SK-N-SH (cell line): ENCODE data around the gene RABEPK. TPM values are rescaled to one million over a fixed set of nuclear protein-coding genes. Genes with fewer than 3 reads are reported as not detected.
A peak's percentile ranks its signal among the peaks of the same experiment; 100 is the strongest.

Experiments
- CTCF ChIA-PET: fragments of 300-600, 350-600 bp; formaldehyde crosslinking; extraction: SDS; loops from one replicate; lab custom pipeline; 2021; lab: Yijun Ruan, JAX
- POLR2A ChIA-PET: fragments of 350-600 bp; sonication (Branson Sonifier 250); formaldehyde crosslinking; extraction: SDS; loops from one replicate; lab custom pipeline; 2020; ENCODE audit warnings: antibody characterized with exemption, inconsistent platforms; lab: Yijun Ruan, JAX
- DNase-seq: peaks from one replicate; pipeline ENCODE4 v3.0.0; 2012
- H2AFZ ChIP-seq: fragments of 200-600 bp; sonication (generic); 2 replicates; pipeline ENCODE4 v1.8.1; 2016; ENCODE audit warnings: antibody characterized with exemption, mild to moderate bottlenecking, low read depth
- H3F3A ChIP-seq: fragments of 200-600 bp; sonication (generic); replicated peaks from 2 replicates; pipeline ENCODE3; 2016; ENCODE audit warnings: antibody characterized with exemption, mild to moderate bottlenecking; ENCODE audit not compliant: insufficient read depth
- H3K27ac ChIP-seq, 2 experiments: fragments of 200-500 bp in 1 of 2; fragments of 200-600 bp in 1 of 2; sonication (Bioruptor generic) in 1 of 2; sonication (generic), shearing (Covaris generic) in 1 of 2; 2 replicates each; pipeline versions ENCODE4 v1.5.1 to v1.6.1; 2014 to 2016; ENCODE audit warnings: low read depth in 2 of 2, inconsistent platforms in 1 of 2, low read length in 1 of 2, mild to moderate bottlenecking in 1 of 2, mixed read lengths in 1 of 2
- H3K27me3 ChIP-seq: fragments of 200-600 bp; sonication (generic), shearing (Covaris generic); 2 replicates; pipeline ENCODE4 v1.6.1; 2016; ENCODE audit warnings: mixed run types; ENCODE audit not compliant: insufficient read depth
- H3K36me3 ChIP-seq, 2 experiments: fragments of 200-500 bp in 1 of 2; fragments of 200-600 bp in 1 of 2; sonication (Bioruptor generic) in 1 of 2; sonication (generic) in 1 of 2; replicated peaks in 1 of 2; 2 replicates each; pipeline versions ENCODE3 to v1.5.1; 2014 to 2016; ENCODE audit warnings: low read length in 1 of 2, mild to moderate bottlenecking in 1 of 2; ENCODE audit not compliant: insufficient read depth in 2 of 2, control insufficient read depth in 1 of 2
- H3K4me1 ChIP-seq, 2 experiments: fragments of 200-500 bp in 1 of 2; fragments of 200-600 bp in 1 of 2; sonication (Bioruptor generic) in 1 of 2; sonication (generic), shearing (Covaris generic) in 1 of 2; 2 replicates each; pipeline versions ENCODE4 v1.5.1 to v1.6.1; 2014 to 2016; ENCODE audit warnings: low read depth in 1 of 2, low read length in 1 of 2, mixed run types in 1 of 2; ENCODE audit not compliant: insufficient read depth in 2 of 2, control insufficient read depth in 1 of 2
- H3K4me2 ChIP-seq: fragments of 200-600 bp; sonication (generic), shearing (Covaris generic); 2 replicates; pipeline ENCODE4 v1.6.1; 2017; ENCODE audit warnings: mixed run types
- H3K4me3 ChIP-seq, 2 experiments: fragments of 200-500 bp in 1 of 2; fragments of 200-600 bp in 1 of 2; sonication (Bioruptor generic) in 1 of 2; sonication (generic), shearing (Covaris generic) in 1 of 2; 2 replicates each; pipeline versions ENCODE4 v1.5.1 to v1.8.1; 2014 to 2016; ENCODE audit warnings: low read depth in 2 of 2, inconsistent platforms in 1 of 2, low read length in 1 of 2, mild to moderate bottlenecking in 1 of 2, mixed read lengths in 1 of 2, moderate library complexity in 1 of 2
- H3K79me2 ChIP-seq: fragments of 200-600 bp; sonication (generic); 2 replicates; pipeline ENCODE4 v1.8.1; 2017; ENCODE audit warnings: mild to moderate bottlenecking; ENCODE audit not compliant: insufficient read depth
- H3K9ac ChIP-seq: fragments of 200-600 bp; sonication (generic); 2 replicates; pipeline ENCODE4 v1.6.1; 2017; ENCODE audit warnings: mixed run types
- H3K9me2 ChIP-seq: fragments of 200-600 bp; sonication (generic); 2 replicates; pipeline ENCODE4 v1.6.1; 2017; ENCODE audit warnings: mixed run types
- H3K9me3 ChIP-seq: fragments of 200-600 bp; sonication (generic); 2 replicates; pipeline ENCODE4 v1.6.1; 2017; ENCODE audit warnings: mixed run types, mild to moderate bottlenecking, moderate library complexity
- H4K20me1 ChIP-seq: fragments of 200-600 bp; sonication (generic); 2 replicates; pipeline ENCODE4 v1.6.1; 2017; ENCODE audit warnings: mild to moderate bottlenecking, mixed run types; ENCODE audit not compliant: insufficient read depth
- ELF1 ChIP-seq: IDR thresholded peaks from 2 replicates; pipeline ENCODE4 v1.4.0; 2012
- EP300 ChIP-seq, 2 experiments: IDR thresholded peaks; 2 replicates each; pipeline versions ENCODE4 v1.4.0 to v1.6.1; 2012; ENCODE audit warnings: borderline replicate concordance in 1 of 2, low read depth in 1 of 2, low read length in 1 of 2
- EZH2phosphoT487 ChIP-seq: fragments of 200-600 bp; sonication (generic); IDR thresholded peaks from 2 replicates; pipeline ENCODE4 v1.6.1; 2017; ENCODE audit warnings: low read depth, mixed run types, mild to moderate bottlenecking, antibody characterized with exemption, moderate library complexity, borderline replicate concordance
- FOXJ3 ChIP-seq: sonication (generic); formaldehyde crosslinking; IDR thresholded peaks from 2 replicates; pipeline ENCODE4 v1.5.1; 2020; ENCODE audit warnings: mild to moderate bottlenecking, missing genetic modification reagents
- GABPA ChIP-seq: IDR thresholded peaks from 2 replicates; pipeline ENCODE4 v1.4.0; 2012; ENCODE audit warnings: low read depth, mild to moderate bottlenecking
- GATA2 ChIP-seq: sonication (generic); formaldehyde crosslinking; IDR thresholded peaks from 2 replicates; pipeline ENCODE4 v1.5.0; 2020; ENCODE audit warnings: mild to moderate bottlenecking, missing genetic modification reagents
- JUND ChIP-seq: IDR thresholded peaks from 2 replicates; pipeline ENCODE4 v1.4.0; 2012
- NRF1 ChIP-seq: IDR thresholded peaks from 2 replicates; pipeline ENCODE4 v1.6.1; 2012; ENCODE audit warnings: low read depth, mild to moderate bottlenecking, low read length
- POLR2AphosphoS5 ChIP-seq: IDR thresholded peaks from 2 replicates; pipeline ENCODE4 v1.6.1; 2012; ENCODE audit warnings: low read depth, low read length
- RAD21 ChIP-seq: IDR thresholded peaks from 2 replicates; pipeline ENCODE4 v1.6.1; 2012; ENCODE audit warnings: mild to moderate bottlenecking, low read length
- RCOR1 ChIP-seq: fragments of 150-350 bp; IDR thresholded peaks from 2 replicates; pipeline ENCODE4 v1.6.1; 2017; ENCODE audit warnings: antibody characterized with exemption, low read length
- RFX5 ChIP-seq: IDR thresholded peaks from 2 replicates; pipeline ENCODE4 v1.6.1; 2012; ENCODE audit warnings: mild to moderate bottlenecking, improper control_type of control experiment, low read length
- SIN3A ChIP-seq: IDR thresholded peaks from 2 replicates; pipeline ENCODE4 v1.6.1; 2012; ENCODE audit warnings: low read depth, mild to moderate bottlenecking, low read length, moderate library complexity, borderline replicate concordance
- TCF12 ChIP-seq: IDR thresholded peaks from 2 replicates; pipeline ENCODE4 v1.4.0; 2012
- TEAD4 ChIP-seq: IDR thresholded peaks from 2 replicates; pipeline ENCODE4 v1.4.0; 2012; ENCODE audit warnings: mild to moderate bottlenecking, borderline replicate concordance; ENCODE audit not compliant: insufficient read depth
- WGBS: methylation state at CpG from one replicate; pipeline ENCODE4 v1.1.6; 2017; ENCODE audit warnings: low lambda C conversion rate; 5-methylcytosine and 5-hydroxymethylcytosine counted together
- polyA plus RNA-seq, 3 experiments: library from polyadenylated mRNA; depleted of rRNA; stranded (reverse); fragments of >200 nt; gene quantifications; 2 replicates each; pipeline ENCODE4 v1.2.3, GENCODE V29; 2012
- TF ChIP-seq, protein P1 (sequence below): IDR thresholded peaks from 2 replicates; pipeline ENCODE4 v1.4.0; 2012; ENCODE audit warnings: low read depth, borderline replicate concordance
- TF ChIP-seq, protein P2 (sequence below): fragments of 200-600 bp; sonication (generic); IDR thresholded peaks from 2 replicates; pipeline ENCODE4 v1.6.1; 2017; ENCODE audit warnings: antibody characterized with exemption, mild to moderate bottlenecking, moderate library complexity
- TF ChIP-seq, protein P3 (sequence below): IDR thresholded peaks from 2 replicates; pipeline ENCODE4 v1.4.0; 2012; ENCODE audit warnings: low read depth
- TF ChIP-seq, protein P4 (sequence below): IDR thresholded peaks from 2 replicates; pipeline ENCODE4; 2012
- TF ChIP-seq, protein P5 (sequence below): fragments of 150-350 bp; IDR thresholded peaks from 2 replicates; pipeline ENCODE4 v1.6.1; 2016; ENCODE audit warnings: mild to moderate bottlenecking, low read depth, low read length

RABEPK gene
- polyA plus RNA-seq, 1 of the 3 experiments (the other 2 are of a cell fraction) = 55.1 TPM

DNA sequence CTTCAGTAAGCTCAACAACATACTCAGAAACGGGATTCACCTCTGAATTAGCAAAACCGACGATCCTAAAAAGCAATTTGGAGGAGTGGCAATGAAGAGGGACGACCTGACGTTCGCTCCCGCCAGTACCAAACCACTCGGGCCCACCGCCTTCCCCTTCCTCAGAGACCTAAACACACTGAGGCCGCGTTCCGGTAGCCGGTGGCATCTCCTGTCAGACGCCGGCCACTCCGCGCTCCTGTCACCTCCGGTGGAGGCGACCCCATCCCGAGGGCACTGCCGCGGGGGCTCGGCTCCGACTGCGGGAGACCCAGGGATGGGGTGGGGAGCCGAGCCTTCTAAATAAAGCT, 11.4 kb upstream of the RABEPK start:
- TF ChIP-seq TCF12 = no peak
- H3F3A ChIP-seq = peaks cover 3% of the 10 kb centered on the region
- 2% methylated on average over 12 of the region's 26 CpGs for WGBS
- H3K9ac ChIP-seq = peak overlapping the region; percentile 98
- H3K4me2 ChIP-seq = peak overlapping the region; percentile 99
- peaks cover 39% of the 10 kb centered on the region for H4K20me1 ChIP-seq
- H3K79me2 ChIP-seq = peaks cover 71% of the 10 kb centered on the region
- no peaks in the 10 kb centered on the region for H3K9me3 ChIP-seq
- no peaks in the 10 kb centered on the region for H3K9me2 ChIP-seq
- POLR2A ChIA-PET = interaction anchor here (2.0 kb wide), 1 partner anchor 10 kb away, joined by 8 read pairs; no protein-coding TSS in a partner anchor
- peaks cover 7 to 15% of the 10 kb centered on the region in 2 experiments; a peak in 2 of 4 replicates for H3K4me1 ChIP-seq
- H3K4me3 ChIP-seq = peak overlapping the region; percentile 69 to 77
- H3K27me3 ChIP-seq = no peaks in the 10 kb centered on the region
- H3K27ac ChIP-seq = peak overlapping the region; percentile 79 to 87; a peak in 2 of 4 replicates
- CTCF ChIA-PET = no interaction called here
- H3K36me3 ChIP-seq = peaks cover 0 to 12% of the 10 kb centered on the region in 2 experiments
- H2AFZ ChIP-seq = no peak overlapping the region
- DNase-seq = peak; percentile 51

DNA sequence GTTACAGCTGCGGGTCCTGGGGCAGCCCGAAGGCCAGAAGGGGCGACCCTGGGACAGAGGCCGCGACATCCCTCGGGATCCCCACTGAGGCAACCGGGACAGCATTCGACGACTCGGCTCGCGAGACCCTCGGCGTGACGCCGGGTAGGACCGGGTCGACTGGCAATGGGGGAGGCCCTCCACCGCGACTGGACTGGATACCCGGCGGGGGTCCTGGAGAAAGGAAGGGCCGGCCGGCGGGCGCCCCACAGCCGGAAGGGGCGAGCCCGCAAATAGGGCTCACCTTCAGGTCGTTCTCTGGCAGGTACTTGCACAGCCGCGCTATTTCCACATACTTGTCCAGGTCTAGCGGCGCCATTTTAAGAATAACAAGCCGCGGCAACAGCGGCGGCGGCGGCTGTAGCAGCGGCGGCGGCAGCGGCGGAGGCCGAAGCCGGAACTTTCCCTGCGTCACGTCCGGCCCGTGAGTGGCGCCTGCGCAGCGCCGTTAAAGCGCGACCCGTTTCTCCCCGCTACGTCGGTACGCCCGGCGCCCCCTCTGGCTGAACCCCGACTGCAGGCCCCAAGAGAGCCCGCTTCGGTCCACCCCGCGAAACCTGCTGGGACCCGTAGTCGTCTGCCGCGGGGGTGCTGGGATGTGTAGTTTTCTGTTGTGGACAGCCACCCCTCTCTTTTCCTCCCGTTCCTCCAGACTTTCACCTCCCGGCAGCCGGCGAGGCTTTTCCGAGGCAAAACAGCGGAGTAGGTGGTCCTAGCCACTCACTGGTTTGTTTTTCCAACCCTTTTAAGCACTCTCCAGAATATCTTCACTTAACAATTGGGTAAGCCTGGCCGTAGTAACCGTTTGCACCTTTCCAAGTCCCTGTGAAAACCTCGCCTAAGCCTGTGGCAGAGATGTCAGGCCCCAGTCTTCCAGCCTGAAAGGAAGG, 10.7 kb upstream of the RABEPK start, which contains the start of gene PPP6C:
TSS of gene PPP6C (minus strand) at position 443 of the 929 bp plus-strand sequence. CDS start at position 358, 85 bp downstream.
- CTCF ChIA-PET = no interaction called here
- H4K20me1 ChIP-seq = peaks cover 33% of the 10 kb centered on the region
- H3K79me2 ChIP-seq = peaks cover 64% of the 10 kb centered on the region
- peaks cover 7 to 15% of the 10 kb centered on the region in 2 experiments; a peak in 2 of 4 replicates for H3K4me1 ChIP-seq
- H2AFZ ChIP-seq = peak within 1 kb of the TSS; percentile 94
- DNase-seq = peak; percentile 97
- H3K27ac ChIP-seq = peak within 1 kb of the TSS; percentile 84 to 87
- H3K9me2 ChIP-seq = no peaks in the 10 kb centered on the region
- no peaks in the 10 kb centered on the region for H3K9me3 ChIP-seq
- peaks cover 0 to 12% of the 10 kb centered on the region in 2 experiments for H3K36me3 ChIP-seq
- H3K4me3 ChIP-seq = peak within 1 kb of the TSS; percentile 69 to 77
- POLR2A ChIA-PET = interaction anchor here (1.2 to 2.0 kb wide), 2 partner anchors 10 to 51 kb away, joined by 7 to 8 read pairs; partner anchors contain the start of gene HSPA5
- peak within 1 kb of the TSS; percentile 99 for H3K4me2 ChIP-seq
- under 1% methylated on average over 57 of the region's 82 CpGs for WGBS
- peaks cover 3% of the 10 kb centered on the region for H3F3A ChIP-seq
- no peaks in the 10 kb centered on the region for H3K27me3 ChIP-seq
- peak within 1 kb of the TSS; percentile 98 for H3K9ac ChIP-seq
- TF ChIP-seq, protein P1, sequence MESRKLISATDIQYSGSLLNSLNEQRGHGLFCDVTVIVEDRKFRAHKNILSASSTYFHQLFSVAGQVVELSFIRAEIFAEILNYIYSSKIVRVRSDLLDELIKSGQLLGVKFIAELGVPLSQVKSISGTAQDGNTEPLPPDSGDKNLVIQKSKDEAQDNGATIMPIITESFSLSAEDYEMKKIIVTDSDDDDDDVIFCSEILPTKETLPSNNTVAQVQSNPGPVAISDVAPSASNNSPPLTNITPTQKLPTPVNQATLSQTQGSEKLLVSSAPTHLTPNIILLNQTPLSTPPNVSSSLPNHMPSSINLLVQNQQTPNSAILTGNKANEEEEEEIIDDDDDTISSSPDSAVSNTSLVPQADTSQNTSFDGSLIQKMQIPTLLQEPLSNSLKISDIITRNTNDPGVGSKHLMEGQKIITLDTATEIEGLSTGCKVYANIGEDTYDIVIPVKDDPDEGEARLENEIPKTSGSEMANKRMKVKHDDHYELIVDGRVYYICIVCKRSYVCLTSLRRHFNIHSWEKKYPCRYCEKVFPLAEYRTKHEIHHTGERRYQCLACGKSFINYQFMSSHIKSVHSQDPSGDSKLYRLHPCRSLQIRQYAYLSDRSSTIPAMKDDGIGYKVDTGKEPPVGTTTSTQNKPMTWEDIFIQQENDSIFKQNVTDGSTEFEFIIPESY = peak; percentile 81
- TF ChIP-seq, protein P2, sequence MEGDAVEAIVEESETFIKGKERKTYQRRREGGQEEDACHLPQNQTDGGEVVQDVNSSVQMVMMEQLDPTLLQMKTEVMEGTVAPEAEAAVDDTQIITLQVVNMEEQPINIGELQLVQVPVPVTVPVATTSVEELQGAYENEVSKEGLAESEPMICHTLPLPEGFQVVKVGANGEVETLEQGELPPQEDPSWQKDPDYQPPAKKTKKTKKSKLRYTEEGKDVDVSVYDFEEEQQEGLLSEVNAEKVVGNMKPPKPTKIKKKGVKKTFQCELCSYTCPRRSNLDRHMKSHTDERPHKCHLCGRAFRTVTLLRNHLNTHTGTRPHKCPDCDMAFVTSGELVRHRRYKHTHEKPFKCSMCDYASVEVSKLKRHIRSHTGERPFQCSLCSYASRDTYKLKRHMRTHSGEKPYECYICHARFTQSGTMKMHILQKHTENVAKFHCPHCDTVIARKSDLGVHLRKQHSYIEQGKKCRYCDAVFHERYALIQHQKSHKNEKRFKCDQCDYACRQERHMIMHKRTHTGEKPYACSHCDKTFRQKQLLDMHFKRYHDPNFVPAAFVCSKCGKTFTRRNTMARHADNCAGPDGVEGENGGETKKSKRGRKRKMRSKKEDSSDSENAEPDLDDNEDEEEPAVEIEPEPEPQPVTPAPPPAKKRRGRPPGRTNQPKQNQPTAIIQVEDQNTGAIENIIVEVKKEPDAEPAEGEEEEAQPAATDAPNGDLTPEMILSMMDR = peak; percentile 65
- TF ChIP-seq RFX5 = 0 out of 2 replicates have a peak, but pooled peaks have one; percentile 31
- TF ChIP-seq EP300 (IDR thresholded peaks at IDR 0.05; ENCODE audit: borderline replicate concordance in 1 of 2, low read depth in 1 of 2, low read length in 1 of 2) = peak in 1 of 2 experiments; percentile 50; a peak in 3 of 4 replicates
- peak; percentile 47; the same call in 1 of the 2 replicates for TF ChIP-seq SIN3A
- TF ChIP-seq, protein P3, sequence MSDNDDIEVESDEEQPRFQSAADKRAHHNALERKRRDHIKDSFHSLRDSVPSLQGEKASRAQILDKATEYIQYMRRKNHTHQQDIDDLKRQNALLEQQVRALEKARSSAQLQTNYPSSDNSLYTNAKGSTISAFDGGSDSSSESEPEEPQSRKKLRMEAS = peak; percentile 74
- TF ChIP-seq RCOR1 = no peak
- TF ChIP-seq, protein P4, sequence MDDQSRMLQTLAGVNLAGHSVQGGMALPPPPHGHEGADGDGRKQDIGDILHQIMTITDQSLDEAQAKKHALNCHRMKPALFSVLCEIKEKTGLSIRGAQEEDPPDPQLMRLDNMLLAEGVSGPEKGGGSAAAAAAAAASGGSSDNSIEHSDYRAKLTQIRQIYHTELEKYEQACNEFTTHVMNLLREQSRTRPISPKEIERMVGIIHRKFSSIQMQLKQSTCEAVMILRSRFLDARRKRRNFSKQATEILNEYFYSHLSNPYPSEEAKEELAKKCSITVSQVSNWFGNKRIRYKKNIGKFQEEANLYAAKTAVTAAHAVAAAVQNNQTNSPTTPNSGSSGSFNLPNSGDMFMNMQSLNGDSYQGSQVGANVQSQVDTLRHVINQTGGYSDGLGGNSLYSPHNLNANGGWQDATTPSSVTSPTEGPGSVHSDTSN = peak; percentile 31; the same call in 1 of the 2 replicates
- TF ChIP-seq, protein P5, sequence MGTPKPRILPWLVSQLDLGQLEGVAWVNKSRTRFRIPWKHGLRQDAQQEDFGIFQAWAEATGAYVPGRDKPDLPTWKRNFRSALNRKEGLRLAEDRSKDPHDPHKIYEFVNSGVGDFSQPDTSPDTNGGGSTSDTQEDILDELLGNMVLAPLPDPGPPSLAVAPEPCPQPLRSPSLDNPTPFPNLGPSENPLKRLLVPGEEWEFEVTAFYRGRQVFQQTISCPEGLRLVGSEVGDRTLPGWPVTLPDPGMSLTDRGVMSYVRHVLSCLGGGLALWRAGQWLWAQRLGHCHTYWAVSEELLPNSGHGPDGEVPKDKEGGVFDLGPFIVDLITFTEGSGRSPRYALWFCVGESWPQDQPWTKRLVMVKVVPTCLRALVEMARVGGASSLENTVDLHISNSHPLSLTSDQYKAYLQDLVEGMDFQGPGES = no peak
- no peak for TF ChIP-seq TEAD4
- peak; percentile 44; the same call in 1 of the 2 replicates for TF ChIP-seq RAD21
- TF ChIP-seq NRF1 = peak; percentile 91
- peak; percentile 87 for TF ChIP-seq GABPA
- TF ChIP-seq POLR2AphosphoS5 = peak; percentile 81
- TF ChIP-seq FOXJ3 = no peak
- no peak for TF ChIP-seq EZH2phosphoT487
- no peak for TF ChIP-seq GATA2
- TF ChIP-seq TCF12 = peak; percentile 37; the same call in 1 of the 2 replicates
- no peak; the same call in 1 of the 2 replicates for TF ChIP-seq JUND
- peak; percentile 77 for TF ChIP-seq ELF1
